H1 (cell line): ENCODE data around the gene ARHGAP8.

Experiments
- EGR1 ChIP-seq: IDR thresholded peaks from 2 replicates; pipeline ENCODE4 v1.6.1; 2011; ENCODE audit warnings: low read depth, low read length, borderline replicate concordance
- EZH2 ChIP-seq: fragments of 200-600 bp; sonication (generic); IDR thresholded peaks from 2 replicates; pipeline ENCODE4 v1.7.1; 2012; ENCODE audit warnings: low read depth, mild to moderate bottlenecking, moderate library complexity, low read length, inconsistent platforms; ENCODE audit not compliant: severe bottlenecking
- POLR2AphosphoS5 ChIP-seq: IDR thresholded peaks from 2 replicates; pipeline ENCODE4 v1.6.1; 2011; ENCODE audit warnings: low read depth, low read length
- SP1 ChIP-seq: IDR thresholded peaks from 2 replicates; pipeline ENCODE4 v1.6.1; 2011; ENCODE audit warnings: low read depth, low read length
- SUZ12 ChIP-seq: fragments of 200-600 bp; sonication (generic); IDR thresholded peaks from 2 replicates; pipeline ENCODE4 v1.6.1; 2012; ENCODE audit warnings: mild to moderate bottlenecking, inconsistent platforms, low read length, moderate library complexity, mixed read lengths
- TF ChIP-seq, protein P1 (sequence below), 3 experiments: IDR thresholded peaks; 1 replicate in 2 of 3; 2 replicates in 1 of 3; pipeline versions ENCODE4 v1.5.1 to v1.6.1; 2011; ENCODE audit warnings: low read length in 3 of 3, mild to moderate bottlenecking in 3 of 3, inconsistent platforms in 2 of 3, low read depth in 1 of 3, moderate library complexity in 1 of 3; ENCODE audit not compliant: insufficient read depth in 1 of 3; ENCODE audit errors: control extremely low read depth in 1 of 3

DNA sequence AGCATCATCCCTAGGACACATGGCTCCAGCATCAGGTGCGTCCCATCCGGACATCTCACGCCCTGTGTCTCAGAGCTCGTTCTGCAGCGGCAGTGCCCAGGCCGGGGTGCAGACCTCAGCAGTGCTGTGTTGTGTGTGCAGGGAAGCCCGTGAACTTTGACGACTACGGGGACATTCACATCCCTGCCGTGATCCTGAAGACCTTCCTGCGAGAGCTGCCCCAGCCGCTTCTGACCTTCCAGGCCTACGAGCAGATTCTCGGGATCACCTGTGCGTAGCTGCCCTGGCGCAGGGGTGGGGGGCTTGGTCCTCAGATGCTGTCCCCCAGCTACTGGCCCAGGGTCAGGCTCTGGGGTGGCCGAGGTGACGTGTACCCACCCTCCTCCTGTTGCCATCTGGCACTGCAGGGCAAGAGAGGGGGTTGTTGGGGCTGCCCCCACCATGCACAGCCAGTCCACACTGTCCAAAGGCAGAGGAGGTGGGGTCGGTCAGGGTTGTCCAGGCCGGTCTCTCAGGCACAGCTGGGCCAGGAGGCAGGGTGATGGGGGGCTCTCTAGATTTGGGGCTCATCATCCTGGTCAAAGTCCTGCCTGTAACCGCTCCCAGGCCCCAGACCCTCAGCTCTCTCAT, 96.5 kb downstream of the ARHGAP8 start:
- TF ChIP-seq SP1 (no peak), EZH2 (no peak), SUZ12 (no peak), POLR2AphosphoS5 (no peak), EGR1 (no peak)
- TF ChIP-seq, protein P1, sequence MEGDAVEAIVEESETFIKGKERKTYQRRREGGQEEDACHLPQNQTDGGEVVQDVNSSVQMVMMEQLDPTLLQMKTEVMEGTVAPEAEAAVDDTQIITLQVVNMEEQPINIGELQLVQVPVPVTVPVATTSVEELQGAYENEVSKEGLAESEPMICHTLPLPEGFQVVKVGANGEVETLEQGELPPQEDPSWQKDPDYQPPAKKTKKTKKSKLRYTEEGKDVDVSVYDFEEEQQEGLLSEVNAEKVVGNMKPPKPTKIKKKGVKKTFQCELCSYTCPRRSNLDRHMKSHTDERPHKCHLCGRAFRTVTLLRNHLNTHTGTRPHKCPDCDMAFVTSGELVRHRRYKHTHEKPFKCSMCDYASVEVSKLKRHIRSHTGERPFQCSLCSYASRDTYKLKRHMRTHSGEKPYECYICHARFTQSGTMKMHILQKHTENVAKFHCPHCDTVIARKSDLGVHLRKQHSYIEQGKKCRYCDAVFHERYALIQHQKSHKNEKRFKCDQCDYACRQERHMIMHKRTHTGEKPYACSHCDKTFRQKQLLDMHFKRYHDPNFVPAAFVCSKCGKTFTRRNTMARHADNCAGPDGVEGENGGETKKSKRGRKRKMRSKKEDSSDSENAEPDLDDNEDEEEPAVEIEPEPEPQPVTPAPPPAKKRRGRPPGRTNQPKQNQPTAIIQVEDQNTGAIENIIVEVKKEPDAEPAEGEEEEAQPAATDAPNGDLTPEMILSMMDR (IDR thresholded peaks at IDR 0.05; ENCODE audit: control extremely low read depth in 1 of 3, insufficient read depth in 1 of 3, low read depth in 1 of 3, low read length in 3 of 3) = no peak
